ENCODE data around the gene MBTPS1.

MBTPS1 gene

DNA sequence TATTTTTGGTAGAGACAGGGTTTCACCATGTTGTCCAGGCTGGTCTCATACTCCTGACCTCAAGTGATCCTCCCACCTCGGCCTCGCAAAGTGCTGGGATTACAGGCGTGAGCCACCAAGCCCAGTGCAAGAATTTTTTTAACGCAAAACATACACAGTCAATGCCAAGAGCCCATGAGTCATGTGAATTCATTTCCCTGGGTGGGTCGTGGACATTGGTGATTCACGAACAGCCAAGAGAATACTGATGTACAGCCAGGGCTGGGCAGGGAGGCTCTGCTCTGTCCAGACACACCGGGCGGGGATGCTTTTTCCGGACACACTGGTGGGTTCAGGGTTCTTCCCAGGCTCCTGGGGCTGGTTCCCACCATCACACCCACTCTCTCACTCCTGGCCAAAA, 91.9 kb downstream of the MBTPS1 start:
- no peak overlapping the region for H3K4me3 ChIP-seq (replicated peaks; ENCODE audit: low read depth, low read length)
- no peaks in the 10 kb centered on the region for H3K36me3 ChIP-seq (ENCODE audit: control insufficient read depth, insufficient read depth, low read length)
- DNase-seq (ENCODE audit: extremely low read depth, insufficient read length), result no peak
- TF ChIP-seq, protein P1, sequence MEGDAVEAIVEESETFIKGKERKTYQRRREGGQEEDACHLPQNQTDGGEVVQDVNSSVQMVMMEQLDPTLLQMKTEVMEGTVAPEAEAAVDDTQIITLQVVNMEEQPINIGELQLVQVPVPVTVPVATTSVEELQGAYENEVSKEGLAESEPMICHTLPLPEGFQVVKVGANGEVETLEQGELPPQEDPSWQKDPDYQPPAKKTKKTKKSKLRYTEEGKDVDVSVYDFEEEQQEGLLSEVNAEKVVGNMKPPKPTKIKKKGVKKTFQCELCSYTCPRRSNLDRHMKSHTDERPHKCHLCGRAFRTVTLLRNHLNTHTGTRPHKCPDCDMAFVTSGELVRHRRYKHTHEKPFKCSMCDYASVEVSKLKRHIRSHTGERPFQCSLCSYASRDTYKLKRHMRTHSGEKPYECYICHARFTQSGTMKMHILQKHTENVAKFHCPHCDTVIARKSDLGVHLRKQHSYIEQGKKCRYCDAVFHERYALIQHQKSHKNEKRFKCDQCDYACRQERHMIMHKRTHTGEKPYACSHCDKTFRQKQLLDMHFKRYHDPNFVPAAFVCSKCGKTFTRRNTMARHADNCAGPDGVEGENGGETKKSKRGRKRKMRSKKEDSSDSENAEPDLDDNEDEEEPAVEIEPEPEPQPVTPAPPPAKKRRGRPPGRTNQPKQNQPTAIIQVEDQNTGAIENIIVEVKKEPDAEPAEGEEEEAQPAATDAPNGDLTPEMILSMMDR (IDR thresholded peaks at IDR 0.05; ENCODE audit: insufficient read depth, low read length, poor library complexity, severe bottlenecking), result no peak
- peaks cover 1% of the 10 kb centered on the region; the same call in 1 of the 2 replicates for H3K27me3 ChIP-seq (replicated peaks; ENCODE audit: control insufficient read depth, insufficient read depth, low read length)

DNA sequence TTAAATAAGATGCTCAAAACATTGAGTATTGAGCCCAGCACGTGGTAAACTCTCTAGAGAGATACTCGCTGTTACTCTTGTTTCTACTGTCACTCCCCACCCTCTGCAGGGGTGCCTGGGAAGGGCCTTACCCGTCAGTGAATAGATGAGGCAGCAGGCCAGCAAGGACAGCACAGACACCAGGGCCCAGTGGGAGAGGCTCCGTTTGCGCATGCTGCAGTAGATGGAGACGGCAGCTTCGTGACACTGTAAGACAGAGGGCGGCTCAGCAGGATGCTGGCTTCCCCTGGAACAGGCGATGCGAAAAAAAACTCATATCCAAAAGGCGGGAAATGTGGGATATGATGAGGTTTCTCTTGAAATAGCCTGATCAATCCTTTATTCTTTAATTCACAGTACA, 94.1 kb downstream of the MBTPS1 start:
- Histone ChIP-seq H3K36me3 (ENCODE audit: control insufficient read depth, insufficient read depth, low read length) (no peaks in the 10 kb centered on the region), H3K4me3 (replicated peaks; ENCODE audit: low read depth, low read length) (no peak overlapping the region), H3K27me3 (replicated peaks; ENCODE audit: control insufficient read depth, insufficient read depth, low read length) (no peaks in the 10 kb centered on the region)
- no peak for DNase-seq (ENCODE audit: extremely low read depth, insufficient read length)
- TF ChIP-seq, protein P1 (IDR thresholded peaks at IDR 0.05; ENCODE audit: insufficient read depth, low read length, poor library complexity, severe bottlenecking), result no peak

DNA sequence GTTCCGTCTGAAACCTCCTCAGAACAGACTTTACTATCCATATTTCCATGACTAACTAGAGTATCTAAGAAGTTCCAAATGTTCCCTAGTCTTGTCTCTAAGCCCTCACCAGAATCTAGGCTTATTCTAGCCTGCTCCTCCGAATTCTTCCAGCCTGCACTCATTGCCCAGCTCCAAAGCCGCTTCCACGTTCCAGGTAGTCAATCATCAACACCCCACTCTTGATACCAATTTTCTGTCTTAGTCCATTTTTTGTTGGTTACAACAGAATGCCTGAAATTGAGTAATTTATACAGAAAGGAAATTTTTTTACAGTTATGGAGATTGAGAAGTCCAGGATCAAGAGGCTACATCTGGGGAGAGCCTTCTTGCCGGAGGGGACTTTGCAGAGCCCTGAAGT, 95.3 kb downstream of the MBTPS1 start:
- TF ChIP-seq, protein P1 (IDR thresholded peaks at IDR 0.05; ENCODE audit: insufficient read depth, low read length, poor library complexity, severe bottlenecking), result no peak
- no peaks in the 10 kb centered on the region for H3K27me3 ChIP-seq (replicated peaks; ENCODE audit: control insufficient read depth, insufficient read depth, low read length)
- H3K36me3 ChIP-seq (ENCODE audit: control insufficient read depth, insufficient read depth, low read length), result no peaks in the 10 kb centered on the region
- H3K4me3 ChIP-seq (replicated peaks; ENCODE audit: low read depth, low read length), result no peak overlapping the region
- DNase-seq (ENCODE audit: extremely low read depth, insufficient read length), result no peak

DNA sequence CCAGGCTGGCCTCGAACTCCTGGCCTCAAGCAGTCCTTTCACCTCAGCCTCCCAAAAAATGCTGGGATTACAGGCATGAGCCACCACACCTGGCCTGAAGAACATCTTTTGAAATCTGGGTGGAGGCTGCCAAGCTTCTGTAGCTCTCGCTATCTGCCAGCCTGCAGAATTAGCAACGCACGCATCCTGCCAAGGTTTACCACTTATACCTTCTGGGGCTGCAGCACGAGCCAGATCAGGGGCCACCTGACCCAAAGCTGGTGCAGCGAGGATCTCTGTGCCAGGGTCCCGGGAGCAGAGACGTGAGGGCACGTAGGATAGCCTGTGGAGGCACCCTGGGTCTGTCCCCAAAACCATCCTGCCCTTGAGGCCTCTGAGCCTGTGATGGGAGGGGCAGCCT, 96.4 kb downstream of the MBTPS1 start:
- Histone ChIP-seq H3K27me3 (replicated peaks; ENCODE audit: control insufficient read depth, insufficient read depth, low read length) (no peaks in the 10 kb centered on the region), H3K4me3 (replicated peaks; ENCODE audit: low read depth, low read length) (no peak overlapping the region), H3K36me3 (ENCODE audit: control insufficient read depth, insufficient read depth, low read length) (no peaks in the 10 kb centered on the region)
- no peak for DNase-seq (ENCODE audit: extremely low read depth, insufficient read length)
- TF ChIP-seq, protein P1 (IDR thresholded peaks at IDR 0.05; ENCODE audit: insufficient read depth, low read length, poor library complexity, severe bottlenecking), result no peak

- TF ChIP-seq, protein P1 (IDR thresholded peaks at IDR 0.05; ENCODE audit: insufficient read depth, low read length, poor library complexity, severe bottlenecking), result no peak
- no peak for DNase-seq (ENCODE audit: extremely low read depth, insufficient read length)
- no peaks in the 10 kb centered on the region for H3K36me3 ChIP-seq (ENCODE audit: control insufficient read depth, insufficient read depth, low read length)
- no peaks in the 10 kb centered on the region for H3K27me3 ChIP-seq (replicated peaks; ENCODE audit: control insufficient read depth, insufficient read depth, low read length)
- no peak overlapping the region for H3K4me3 ChIP-seq (replicated peaks; ENCODE audit: low read depth, low read length)
Observed at GRCh38 chr16:84018710-84019109, 98.0 kb downstream of the MBTPS1 start.

- Histone ChIP-seq H3K27me3 (replicated peaks; ENCODE audit: control insufficient read depth, insufficient read depth, low read length) (no peaks in the 10 kb centered on the region), H3K36me3 (ENCODE audit: control insufficient read depth, insufficient read depth, low read length) (no peaks in the 10 kb centered on the region), H3K4me3 (replicated peaks; ENCODE audit: low read depth, low read length) (no peak overlapping the region)
- TF ChIP-seq, protein P1 (IDR thresholded peaks at IDR 0.05; ENCODE audit: insufficient read depth, low read length, poor library complexity, severe bottlenecking), result no peak
- DNase-seq (ENCODE audit: extremely low read depth, insufficient read length), result no peak
Observed at GRCh38 chr16:84016477-84016876, 100.3 kb downstream of the MBTPS1 start.
